HG03520 (cell line): ENCODE measurements around the gene EPB41.

Experiments
- ATAC-seq: cut with Tn5 transposase; IDR thresholded peaks from one replicate; pipeline ENCODE4 v1.9.1; 2021; ENCODE audit warnings: mild to moderate bottlenecking, moderate library complexity; ENCODE audit not compliant: unreplicated experiment

EPB41 gene

GRCh38 chr1:28973596-28974421, 59.4 kb downstream of the EPB41 start:
- no peak for ATAC-seq

GRCh38 chr1:28974432-28974831, 60.1 kb downstream of the EPB41 start:
- ATAC-seq = no peak

GRCh38 chr1:28976248-28976647, 61.9 kb downstream of the EPB41 start:
- no peak for ATAC-seq

- ATAC-seq = no peak
Observed at GRCh38 chr1:28981210-28981609, 66.8 kb downstream of the EPB41 start.

GRCh38 chr1:28982198-28982597, 67.8 kb downstream of the EPB41 start:
- ATAC-seq = no peak

GRCh38 chr1:28983091-28983490, 68.7 kb downstream of the EPB41 start:
- no peak for ATAC-seq

- ATAC-seq = no peak
Observed at GRCh38 chr1:28983509-28984310, 69.3 kb downstream of the EPB41 start.

- no peak for ATAC-seq
Observed at GRCh38 chr1:28984311-28984684, 69.9 kb downstream of the EPB41 start.

GRCh38 chr1:28985427-28985826, 71.1 kb downstream of the EPB41 start:
- no peak for ATAC-seq

GRCh38 chr1:28986306-28986910, 72.0 kb downstream of the EPB41 start:
- no peak for ATAC-seq

GRCh38 chr1:29002792-29003191, 88.4 kb downstream of the EPB41 start:
- ATAC-seq = no peak

GRCh38 chr1:29004288-29004687, 89.9 kb downstream of the EPB41 start:
- no peak for ATAC-seq

- no peak for ATAC-seq
Observed at GRCh38 chr1:29004798-29005197, 90.4 kb downstream of the EPB41 start.

- no peak for ATAC-seq
Observed at GRCh38 chr1:29011775-29012174, 97.4 kb downstream of the EPB41 start.

- no peak for ATAC-seq
Observed at GRCh38 chr1:29017235-29017634, 102.9 kb downstream of the EPB41 start.

GRCh38 chr1:29017975-29018712, 103.8 kb downstream of the EPB41 start:
- no peak for ATAC-seq

- no peak for ATAC-seq
Observed at GRCh38 chr1:29022620-29023019, 108.3 kb downstream of the EPB41 start.

GRCh38 chr1:29029667-29030066, 115.3 kb downstream of the EPB41 start:
- no peak for ATAC-seq

- no peak for ATAC-seq
Observed at GRCh38 chr1:29032841-29033240, 118.5 kb downstream of the EPB41 start.

- ATAC-seq = no peak
Observed at GRCh38 chr1:29033829-29034466, 119.6 kb downstream of the EPB41 start.
